ENCODE measurements around the gene TGFBI. TPM values are rescaled to one million over a fixed set of nuclear protein-coding genes. Genes with fewer than 3 reads are reported as not detected.

Gene TGFBI
- total RNA-seq, 1 donor from 2014 or later, result 2.3 TPM

DNA sequence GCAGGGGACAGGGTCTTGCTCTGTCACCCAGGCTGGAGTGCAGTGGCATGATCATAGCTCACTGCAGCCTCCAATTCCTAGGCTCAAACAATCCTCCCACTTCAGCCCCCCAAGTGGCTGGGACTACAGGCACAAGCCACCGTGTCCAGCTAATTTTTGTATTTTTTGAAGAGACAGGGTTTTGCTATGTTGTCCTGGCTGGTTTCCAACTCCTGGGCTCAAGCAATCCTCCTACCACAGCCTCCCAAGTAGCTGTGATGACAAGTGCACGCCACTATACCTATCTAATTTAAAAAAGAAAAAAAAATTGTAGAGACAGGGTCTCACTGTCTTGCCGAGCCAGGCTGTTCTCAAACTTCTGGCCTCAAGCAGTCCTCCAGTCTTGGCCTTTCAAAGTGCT lies 42.4 kb upstream of the TGFBI start:
- no peaks in the 10 kb centered on the region for H3K36me3 Mint-ChIP-seq (ENCODE audit: insufficient read depth)
- peaks cover 22% of the 10 kb centered on the region for H3K27me3 Mint-ChIP-seq
- no peak overlapping the region for H3K4me3 Mint-ChIP-seq (ENCODE audit: low read depth)
- no peaks in the 10 kb centered on the region for H3K4me1 Mint-ChIP-seq (ENCODE audit: low read depth)
- no peaks in the 10 kb centered on the region for H3K9me3 Mint-ChIP-seq (ENCODE audit: low read depth)
- DNase-seq (ENCODE audit: low spot score, unreplicated experiment), result no peak
- TF ChIP-seq, protein P1, sequence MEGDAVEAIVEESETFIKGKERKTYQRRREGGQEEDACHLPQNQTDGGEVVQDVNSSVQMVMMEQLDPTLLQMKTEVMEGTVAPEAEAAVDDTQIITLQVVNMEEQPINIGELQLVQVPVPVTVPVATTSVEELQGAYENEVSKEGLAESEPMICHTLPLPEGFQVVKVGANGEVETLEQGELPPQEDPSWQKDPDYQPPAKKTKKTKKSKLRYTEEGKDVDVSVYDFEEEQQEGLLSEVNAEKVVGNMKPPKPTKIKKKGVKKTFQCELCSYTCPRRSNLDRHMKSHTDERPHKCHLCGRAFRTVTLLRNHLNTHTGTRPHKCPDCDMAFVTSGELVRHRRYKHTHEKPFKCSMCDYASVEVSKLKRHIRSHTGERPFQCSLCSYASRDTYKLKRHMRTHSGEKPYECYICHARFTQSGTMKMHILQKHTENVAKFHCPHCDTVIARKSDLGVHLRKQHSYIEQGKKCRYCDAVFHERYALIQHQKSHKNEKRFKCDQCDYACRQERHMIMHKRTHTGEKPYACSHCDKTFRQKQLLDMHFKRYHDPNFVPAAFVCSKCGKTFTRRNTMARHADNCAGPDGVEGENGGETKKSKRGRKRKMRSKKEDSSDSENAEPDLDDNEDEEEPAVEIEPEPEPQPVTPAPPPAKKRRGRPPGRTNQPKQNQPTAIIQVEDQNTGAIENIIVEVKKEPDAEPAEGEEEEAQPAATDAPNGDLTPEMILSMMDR (IDR thresholded peaks at IDR 0.05; ENCODE audit: unreplicated experiment), result no peak
- no peak overlapping the region for H3K27ac Mint-ChIP-seq

DNA sequence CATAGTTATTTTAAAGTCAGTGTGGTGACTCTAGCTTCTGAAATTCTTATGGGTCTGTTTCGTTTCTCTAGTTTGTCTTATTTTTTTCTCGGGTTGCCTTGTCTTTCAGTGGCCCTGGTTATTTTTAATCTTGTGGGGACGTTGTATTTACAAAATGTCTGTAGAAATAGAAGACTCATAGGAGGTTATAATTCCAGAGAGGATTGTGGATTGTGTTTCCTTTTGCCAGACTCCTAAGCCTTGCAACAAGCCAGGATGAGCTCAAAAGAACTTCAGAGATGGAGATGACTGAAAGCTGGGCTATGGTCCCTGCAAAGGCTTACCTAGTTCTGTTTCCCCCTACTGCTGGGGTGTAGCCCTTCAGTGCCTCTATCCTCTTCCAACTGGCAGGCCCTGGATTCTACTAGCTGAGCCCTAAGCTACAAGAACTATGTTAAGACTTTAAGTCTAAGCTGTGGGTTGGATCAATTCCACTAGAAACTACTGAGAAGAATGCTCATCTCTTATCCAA lies 41.8 kb upstream of the TGFBI start:
- no peak overlapping the region for H3K4me3 Mint-ChIP-seq (ENCODE audit: low read depth)

DNA sequence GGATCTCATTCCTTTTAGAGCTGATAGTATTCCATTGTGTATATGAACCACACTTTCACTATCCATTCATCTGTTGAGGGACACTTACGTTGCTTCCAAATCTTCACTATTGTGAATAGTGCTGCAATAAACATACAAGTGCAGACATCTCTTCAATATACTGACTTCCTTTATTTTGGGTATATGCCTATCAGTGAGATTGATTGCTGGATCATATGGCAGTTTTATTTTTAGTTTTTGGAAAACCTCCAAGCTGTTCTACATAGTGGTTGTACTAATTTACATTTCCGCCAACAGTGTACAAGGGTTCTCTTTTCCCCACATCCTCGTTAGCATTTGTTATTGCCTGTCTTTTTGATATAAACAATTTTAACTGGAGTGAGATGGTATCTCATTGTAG lies 40.2 kb upstream of the TGFBI start:
- H3K4me1 Mint-ChIP-seq (ENCODE audit: low read depth), result no peaks in the 10 kb centered on the region
- no peaks in the 10 kb centered on the region for H3K9me3 Mint-ChIP-seq (ENCODE audit: low read depth)
- no peak for DNase-seq (ENCODE audit: low spot score, unreplicated experiment)
- H3K27me3 Mint-ChIP-seq, result peaks cover 28% of the 10 kb centered on the region
- H3K36me3 Mint-ChIP-seq (ENCODE audit: insufficient read depth), result no peaks in the 10 kb centered on the region
- H3K27ac Mint-ChIP-seq, result no peak overlapping the region
- TF ChIP-seq, protein P1 (IDR thresholded peaks at IDR 0.05; ENCODE audit: unreplicated experiment), result no peak
- H3K4me3 Mint-ChIP-seq (ENCODE audit: low read depth), result no peak overlapping the region

More for the DNA sequence above, 41.8 kb upstream of the TGFBI start:
- no peak for DNase-seq (ENCODE audit: low spot score, unreplicated experiment)
- no peak overlapping the region for H3K27ac Mint-ChIP-seq
- TF ChIP-seq, protein P1 (IDR thresholded peaks at IDR 0.05; ENCODE audit: unreplicated experiment), result no peak
- peaks cover 26% of the 10 kb centered on the region for H3K27me3 Mint-ChIP-seq
- no peaks in the 10 kb centered on the region for H3K36me3 Mint-ChIP-seq (ENCODE audit: insufficient read depth)
- no peaks in the 10 kb centered on the region for H3K4me1 Mint-ChIP-seq (ENCODE audit: low read depth)
- no peaks in the 10 kb centered on the region for H3K9me3 Mint-ChIP-seq (ENCODE audit: low read depth)

GRCh38 chr5:135989686-135990085 lies 39.1 kb upstream of the TGFBI start:
- Mint-ChIP-seq H3K27me3 (peaks cover 29% of the 10 kb centered on the region), H3K9me3 (ENCODE audit: low read depth) (no peaks in the 10 kb centered on the region), H3K4me1 (ENCODE audit: low read depth) (no peaks in the 10 kb centered on the region), H3K4me3 (ENCODE audit: low read depth) (no peak overlapping the region), H3K36me3 (ENCODE audit: insufficient read depth) (no peaks in the 10 kb centered on the region), H3K27ac (no peak overlapping the region)
- no peak for DNase-seq (ENCODE audit: low spot score, unreplicated experiment)
- TF ChIP-seq, protein P1 (IDR thresholded peaks at IDR 0.05; ENCODE audit: unreplicated experiment), result no peak

DNA sequence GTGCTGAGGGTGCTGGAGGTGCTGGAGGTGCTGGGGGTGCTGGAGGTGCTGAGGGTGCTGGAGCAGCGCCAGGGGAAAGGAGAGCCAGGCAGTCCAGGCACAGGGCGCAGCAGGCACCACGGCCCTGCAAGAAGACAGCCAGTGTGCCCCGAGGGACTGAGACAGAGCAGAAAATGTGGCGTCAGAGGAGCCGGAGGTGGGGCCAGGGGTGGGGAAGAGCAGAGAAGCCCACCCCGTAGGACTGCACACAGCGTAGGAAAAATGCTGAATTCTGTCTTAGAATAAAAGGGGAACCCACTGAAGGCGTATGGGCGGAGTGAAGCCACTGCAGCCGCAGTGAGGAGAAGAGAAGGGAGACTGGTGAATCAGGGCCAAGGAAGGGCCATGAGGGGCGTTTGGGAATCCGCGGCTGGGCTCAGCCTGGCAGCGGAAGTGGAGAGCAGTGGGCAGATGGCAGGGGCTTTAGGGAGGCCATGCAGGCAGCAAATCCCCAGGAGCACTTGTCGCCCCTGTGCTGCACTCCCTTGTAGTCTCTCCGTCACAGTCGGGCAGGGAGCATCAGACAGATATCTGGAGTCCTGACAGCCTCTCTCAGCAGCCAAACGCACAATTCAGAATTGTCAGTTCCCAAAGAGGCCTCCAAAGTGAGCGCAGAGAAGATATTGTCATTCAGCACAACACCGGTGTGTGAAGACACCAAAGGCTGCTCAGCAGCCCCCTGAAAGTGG lies 38.1 kb upstream of the TGFBI start:
- Mint-ChIP-seq H3K4me3 (ENCODE audit: low read depth) (no peak overlapping the region), H3K4me1 (ENCODE audit: low read depth) (no peaks in the 10 kb centered on the region)
- DNase-seq (ENCODE audit: low spot score, unreplicated experiment), result no peak

More for the DNA sequence above, 38.1 kb upstream of the TGFBI start:
- H3K9me3 Mint-ChIP-seq (ENCODE audit: low read depth), result no peaks in the 10 kb centered on the region
- TF ChIP-seq, protein P1 (IDR thresholded peaks at IDR 0.05; ENCODE audit: unreplicated experiment), result no peak
- peaks cover 34% of the 10 kb centered on the region for H3K27me3 Mint-ChIP-seq
- no peak overlapping the region for H3K27ac Mint-ChIP-seq
- H3K36me3 Mint-ChIP-seq (ENCODE audit: insufficient read depth), result no peaks in the 10 kb centered on the region

All from progenitor cell of endocrine pancreas (in vitro differentiated cells).